ENCODE data around the gene CTDSPL.

- TF ChIP-seq POLR2AphosphoS5 (IDR thresholded peaks at IDR 0.05; ENCODE audit: borderline replicate concordance, low read depth, low read length), result no peak
- TF ChIP-seq EZH2 (IDR thresholded peaks at IDR 0.05), result no peak
Measured at GRCh38 chr3:37916685-37917084, 55.0 kb downstream of the CTDSPL start.
